Activated T-cell treated with anti-CD3 and anti-CD28 coated beads, Interleukin-2, amount 50 U/mL, for 1 hour (primary cell): ENCODE data around the gene INPP5B.

ENCODE experiments used
- DNase-seq: peaks from one replicate; pipeline ENCODE4 v3.0.0-alpha.2; 2020

INPP5B gene

DNA sequence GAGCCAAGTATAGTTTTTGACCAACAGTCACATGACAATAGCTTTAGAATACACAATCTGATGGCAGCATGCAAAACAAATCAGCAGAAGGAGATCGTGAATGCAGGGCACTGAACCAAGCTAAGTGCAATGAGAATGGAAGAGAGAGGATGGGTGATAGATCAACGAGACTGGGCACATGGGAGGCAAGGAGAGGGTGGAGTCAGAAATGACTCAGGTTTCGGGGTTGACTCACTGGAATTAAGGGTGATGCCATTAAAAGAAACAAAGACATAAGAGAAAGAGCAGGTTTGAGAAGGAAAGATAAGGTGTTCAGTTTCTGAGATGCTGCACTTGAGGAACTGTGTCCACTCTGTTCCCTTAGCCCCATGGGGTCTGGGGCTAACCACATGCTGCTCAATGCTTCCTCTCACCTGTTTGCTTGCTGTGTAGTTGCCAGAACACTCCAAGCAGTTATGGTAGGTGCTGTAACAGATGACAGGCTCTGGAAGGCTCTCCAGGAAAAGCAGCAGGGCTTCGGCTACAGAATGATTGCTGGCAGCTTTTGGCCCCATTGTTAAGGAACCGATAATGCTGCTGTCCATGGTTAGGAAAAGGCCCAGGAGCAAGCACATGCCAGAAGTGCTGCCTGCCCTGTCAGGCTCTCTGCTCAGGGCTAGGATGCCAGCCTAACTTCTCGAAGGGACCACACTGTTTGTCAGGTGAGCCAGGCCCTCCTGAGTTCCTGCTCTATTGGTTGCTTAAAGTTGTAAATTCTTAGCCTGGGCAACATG, 81.3 kb downstream of the INPP5B start:
- no peak for DNase-seq

DNA sequence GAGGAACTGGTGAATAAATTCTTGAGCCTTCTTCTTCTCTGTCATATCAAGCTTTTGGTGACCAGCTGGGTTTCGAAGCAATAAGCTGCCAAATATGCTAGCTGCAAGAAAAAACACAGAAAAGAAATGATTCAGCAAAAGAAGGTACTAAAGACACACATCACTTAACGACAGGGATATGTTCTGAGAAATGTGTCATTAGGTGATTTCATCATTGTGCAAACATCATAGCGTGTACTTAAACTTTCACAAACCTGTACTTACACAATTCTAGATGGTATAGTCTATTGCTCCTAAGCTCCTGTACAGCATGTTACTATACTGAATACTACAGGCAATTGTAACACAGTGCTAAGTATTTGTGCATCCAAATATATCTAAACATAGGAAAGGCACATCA, 84.5 kb downstream of the INPP5B start:
- no peak for DNase-seq

DNA sequence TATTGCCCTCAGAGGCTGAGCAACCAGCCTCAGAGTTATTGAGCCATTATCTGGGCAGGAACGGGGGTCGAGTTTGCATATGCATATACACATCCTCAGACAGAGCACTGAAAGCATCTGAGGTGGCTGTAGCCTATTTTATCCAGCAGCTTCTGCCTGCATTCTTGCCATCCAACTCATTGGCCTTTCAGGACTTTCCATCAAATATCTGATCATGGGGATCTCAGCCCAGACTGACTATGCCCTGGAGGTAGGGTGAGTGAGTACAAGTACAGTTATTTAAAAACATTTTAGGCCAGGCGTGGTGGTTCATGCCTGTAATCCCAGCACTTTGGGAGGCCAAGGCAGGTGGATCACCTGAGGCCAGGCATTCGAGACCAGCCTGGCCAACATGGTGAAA, 85.7 kb downstream of the INPP5B start:
- no peak for DNase-seq

DNA sequence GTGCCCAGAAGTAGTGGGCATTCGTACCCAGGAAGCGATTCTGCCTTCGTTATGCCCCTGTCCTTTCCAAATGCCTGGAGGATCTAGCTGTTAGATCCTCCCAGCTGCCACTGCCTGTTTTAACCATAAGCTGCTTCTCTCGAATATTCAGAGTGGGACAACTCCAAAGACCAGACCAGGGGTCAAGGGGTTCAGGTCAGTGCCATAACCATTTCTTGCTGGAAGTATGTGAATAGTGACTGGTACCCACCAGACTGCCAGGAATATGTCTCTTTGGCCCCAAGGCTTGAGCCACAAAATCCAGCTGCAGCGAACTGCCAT, 86.5 kb downstream of the INPP5B start:
- DNase-seq = no peak

DNA sequence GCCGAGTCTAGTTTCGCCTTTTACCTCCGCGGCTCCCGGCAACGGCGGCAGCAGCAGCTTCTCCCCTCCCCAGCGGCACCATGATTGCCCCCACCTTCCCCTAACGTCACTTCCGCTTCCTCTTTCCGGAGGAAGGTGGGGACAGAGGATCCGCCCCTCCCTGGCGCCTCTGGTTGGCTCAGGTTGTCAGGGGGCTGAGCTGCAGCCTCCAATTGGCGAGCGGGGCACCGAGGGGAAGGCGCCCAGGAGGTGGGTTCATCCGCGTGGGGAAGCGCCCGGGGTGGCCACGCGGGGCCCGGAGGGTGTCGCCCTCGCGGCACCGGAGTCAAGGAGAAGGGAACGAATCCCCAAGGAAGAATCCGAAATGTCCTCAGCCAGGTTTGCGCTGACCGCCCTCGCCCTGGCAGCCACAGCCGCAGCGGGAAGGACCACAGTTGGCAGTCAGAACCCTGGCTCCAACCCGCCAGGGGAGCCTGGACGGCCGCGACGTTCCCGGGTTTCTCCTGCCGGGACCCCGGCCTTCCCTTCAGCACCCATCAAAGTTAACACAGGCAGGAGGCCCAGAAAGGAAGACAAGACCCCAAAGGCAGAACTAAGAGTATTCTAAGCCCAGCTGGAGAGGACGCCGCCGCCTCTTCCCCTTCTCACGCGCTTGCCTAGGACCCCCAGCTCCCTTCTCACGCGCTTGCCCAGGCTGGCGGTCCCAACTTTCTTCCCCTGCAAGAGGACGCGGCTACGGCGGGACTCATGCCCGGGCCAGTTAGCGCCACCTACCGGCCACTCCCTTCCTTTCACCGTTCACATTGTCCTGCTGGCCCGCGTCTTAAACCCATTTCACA, 87.1 kb downstream of the INPP5B start, which contains the start of gene MTF1:
Gene MTF1 (minus strand): TSS at position 86 of the 839 bp plus-strand sequence. CDS start 1,934 bp downstream, outside the sequence.
- peak; percentile 93 for DNase-seq

DNA sequence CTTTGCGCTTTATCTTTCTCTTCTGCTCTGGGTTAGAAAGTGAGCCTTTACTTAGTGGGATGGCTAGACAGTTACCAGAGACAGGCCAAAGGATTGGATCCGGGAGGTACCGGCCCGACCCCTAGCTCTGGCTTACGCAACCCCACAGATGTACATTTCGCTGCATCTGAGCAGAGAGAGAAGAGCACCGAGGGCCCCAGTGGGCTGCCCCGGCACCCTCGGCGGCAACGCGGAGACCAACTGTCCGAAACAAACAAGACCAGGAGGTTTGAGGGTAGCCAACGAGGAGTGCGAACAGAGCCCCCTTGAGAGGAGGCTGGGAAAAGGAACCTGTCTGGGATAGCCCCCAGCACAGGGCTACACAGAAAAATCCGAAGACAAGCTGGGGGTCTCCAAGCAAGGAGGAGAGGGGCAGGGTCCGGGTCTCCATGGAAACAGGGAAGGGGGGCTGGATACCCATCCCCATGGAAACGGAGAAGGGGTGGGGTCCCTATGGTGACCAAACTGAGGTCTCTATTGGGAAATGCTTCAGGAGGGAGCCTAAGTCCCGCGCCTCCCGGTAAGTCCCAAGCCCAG, 87.8 kb downstream of the INPP5B start:
- DNase-seq = no peak

DNA sequence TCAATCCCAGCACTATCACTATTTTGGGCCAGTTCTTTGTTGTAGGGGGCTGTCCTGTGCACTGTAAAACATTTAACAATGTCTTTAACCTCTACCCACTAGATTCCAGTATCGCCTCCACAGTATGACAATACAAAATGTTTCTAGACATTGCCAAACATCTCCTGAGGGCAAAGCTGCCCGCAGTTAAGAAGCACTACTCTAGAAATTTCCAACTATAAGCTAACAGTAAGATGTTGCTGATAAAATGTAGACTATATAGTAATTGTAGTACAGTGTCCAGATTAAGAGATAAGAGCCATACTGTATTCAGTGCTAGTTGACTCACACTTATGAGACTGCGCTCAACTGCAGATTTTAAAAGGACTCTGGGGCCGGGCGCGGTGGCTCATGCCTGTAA, 92.4 kb downstream of the INPP5B start:
- no peak for DNase-seq

DNA sequence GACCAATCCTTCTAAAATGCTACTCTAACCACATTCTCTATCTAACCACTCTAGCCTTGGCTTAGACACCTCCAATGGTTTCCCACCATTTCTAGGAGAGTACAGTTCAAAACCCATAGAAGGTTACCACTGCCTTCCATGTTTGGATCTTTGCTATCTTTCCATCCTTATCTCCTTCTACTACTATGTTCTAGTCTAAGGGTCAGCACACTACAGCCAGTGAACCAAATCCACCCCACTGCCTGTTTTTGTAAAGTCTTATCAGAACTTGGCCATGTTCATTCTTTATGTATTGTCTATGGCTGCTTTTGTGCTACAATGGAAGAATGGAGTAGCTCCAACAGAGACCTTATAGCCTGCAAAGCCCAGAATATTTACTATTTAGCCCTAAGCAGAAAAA, 93.7 kb downstream of the INPP5B start:
- DNase-seq = no peak

DNA sequence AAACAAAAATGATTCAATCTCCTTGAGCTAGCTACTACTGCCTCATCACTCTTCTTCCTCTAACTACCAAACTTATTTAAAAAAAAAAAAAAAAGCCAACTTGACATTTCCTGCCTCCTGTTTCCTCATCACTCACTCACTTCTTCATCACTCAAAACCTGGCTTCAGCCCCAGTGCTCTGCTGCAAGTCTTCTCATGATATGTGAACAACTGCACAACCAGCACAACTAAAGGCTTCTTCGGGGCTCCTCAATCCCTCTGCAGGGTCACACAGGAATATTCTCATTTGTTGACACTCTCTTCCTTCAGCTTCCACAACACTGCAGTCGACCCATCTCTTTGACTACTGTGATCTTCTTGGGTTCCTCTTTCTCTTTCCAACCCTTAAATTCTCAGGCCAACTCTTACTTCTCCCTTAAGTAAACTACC, 95.1 kb downstream of the INPP5B start:
- no peak for DNase-seq

DNA sequence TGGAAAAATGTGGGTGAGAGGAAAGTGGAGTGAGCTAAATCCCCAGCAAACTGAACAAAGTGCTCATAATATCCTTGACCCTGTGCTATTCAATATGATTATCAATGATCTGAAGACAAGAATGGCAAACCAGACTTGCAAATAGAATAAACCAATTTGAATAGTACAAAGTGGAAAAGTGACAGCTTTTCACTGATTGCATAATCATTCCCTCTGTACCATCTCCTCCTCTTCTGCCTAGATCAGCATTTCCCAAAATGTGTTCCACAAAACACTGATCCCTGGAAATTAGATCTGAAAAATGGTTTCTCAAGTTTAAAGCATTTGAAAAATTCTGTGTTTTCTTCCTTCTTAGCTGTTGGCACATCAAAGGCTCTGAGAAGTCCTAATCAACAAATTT, 95.6 kb downstream of the INPP5B start:
- no peak for DNase-seq

DNA sequence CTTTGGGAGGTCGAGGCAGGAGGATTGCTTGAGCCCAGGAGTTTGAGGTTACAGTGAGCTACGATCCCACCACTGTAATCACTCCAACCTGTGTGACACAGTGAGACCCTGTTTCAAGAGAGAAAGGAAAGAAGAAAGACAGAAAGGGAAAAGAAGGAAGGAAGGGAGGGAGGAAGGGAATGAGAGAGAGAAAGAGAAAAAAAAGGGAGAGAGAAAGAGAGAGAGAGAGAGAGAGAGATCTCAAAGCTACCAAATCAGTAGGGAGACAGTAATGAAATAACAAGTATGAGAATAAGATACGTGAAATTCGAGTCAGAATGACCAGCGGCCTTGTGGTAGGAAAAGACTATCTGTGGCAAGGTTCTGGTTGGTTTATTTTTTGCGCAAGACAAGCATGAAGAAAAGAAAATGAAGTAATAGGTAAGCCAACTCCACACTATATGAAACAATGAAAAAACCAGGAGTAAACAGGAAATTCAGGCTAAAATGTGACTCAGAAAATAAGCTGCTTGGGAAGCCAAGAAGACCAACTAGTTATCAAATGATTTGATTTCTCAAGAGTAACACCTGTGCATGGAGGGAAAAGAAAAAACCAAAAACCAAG, 96.4 kb downstream of the INPP5B start:
- no peak for DNase-seq

DNA sequence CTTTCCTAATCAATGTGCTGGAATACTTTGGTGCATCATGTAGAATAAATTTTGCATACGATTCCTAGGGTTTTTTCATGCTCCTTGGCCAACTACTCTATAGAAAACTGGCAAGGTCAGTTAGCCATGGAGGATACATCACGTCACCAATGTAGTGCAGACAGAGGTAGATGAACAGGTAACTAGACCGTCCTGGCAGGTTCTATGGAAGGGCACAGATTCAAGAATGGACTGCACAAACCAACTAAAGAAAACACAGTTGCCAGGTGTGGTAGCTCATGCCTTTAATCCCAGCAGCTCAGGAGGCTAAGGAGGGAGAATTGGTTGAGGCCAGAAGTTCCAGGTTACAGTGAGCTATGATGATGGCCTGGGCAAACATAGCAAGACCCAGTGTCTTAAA, 97.4 kb downstream of the INPP5B start:
- DNase-seq = no peak

DNA sequence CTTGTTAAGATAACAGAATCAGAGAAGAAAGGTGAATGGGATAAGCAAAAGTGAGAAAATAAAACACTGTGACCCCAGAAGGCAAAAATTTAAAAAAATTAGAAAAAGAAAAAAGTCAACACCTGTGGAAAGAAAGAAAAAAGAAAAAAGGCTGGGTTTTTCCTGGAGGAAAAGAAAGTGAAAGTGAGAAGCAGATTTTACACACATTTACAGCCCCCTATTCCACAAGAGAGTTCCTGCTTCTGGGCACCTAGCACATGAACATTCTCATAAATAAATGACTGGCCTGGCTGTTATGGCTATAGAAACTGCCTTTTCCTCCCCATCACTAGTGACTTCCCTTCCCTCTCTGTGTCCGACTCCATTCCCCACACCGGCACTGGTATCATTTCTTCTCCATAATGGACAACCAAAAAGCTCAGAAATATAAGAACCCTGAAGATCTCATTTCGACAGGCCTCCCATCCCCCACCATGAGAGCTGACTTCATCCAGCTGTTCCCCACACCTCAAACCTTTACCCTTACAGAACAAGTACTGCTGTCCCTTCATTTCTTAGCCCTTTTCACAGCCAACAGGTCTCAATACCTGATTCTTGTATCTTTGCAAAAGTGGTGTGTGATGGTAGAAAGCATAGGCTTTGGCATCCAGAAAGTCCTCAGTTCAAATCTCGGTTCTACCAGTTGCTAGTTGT, 100.1 kb downstream of the INPP5B start:
- DNase-seq = no peak

DNA sequence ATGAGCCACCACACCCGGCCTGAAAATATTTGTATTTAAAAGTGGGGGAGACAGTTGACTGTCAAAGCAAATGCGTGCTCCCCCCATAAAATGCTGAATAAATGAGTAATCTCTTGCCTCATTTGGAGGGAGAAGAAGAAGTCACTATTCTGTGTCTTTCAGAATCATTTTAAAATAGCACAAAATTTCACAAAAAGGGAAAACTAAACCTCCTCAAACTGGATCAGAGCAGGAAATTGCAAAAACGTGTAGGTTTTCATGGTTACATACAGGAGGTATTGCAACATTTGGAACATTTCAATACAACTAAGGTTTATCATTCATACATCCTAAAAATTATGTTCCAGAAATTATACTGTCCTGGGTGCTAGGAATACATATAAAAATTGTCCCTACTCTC, 101.1 kb downstream of the INPP5B start:
- DNase-seq = no peak

DNA sequence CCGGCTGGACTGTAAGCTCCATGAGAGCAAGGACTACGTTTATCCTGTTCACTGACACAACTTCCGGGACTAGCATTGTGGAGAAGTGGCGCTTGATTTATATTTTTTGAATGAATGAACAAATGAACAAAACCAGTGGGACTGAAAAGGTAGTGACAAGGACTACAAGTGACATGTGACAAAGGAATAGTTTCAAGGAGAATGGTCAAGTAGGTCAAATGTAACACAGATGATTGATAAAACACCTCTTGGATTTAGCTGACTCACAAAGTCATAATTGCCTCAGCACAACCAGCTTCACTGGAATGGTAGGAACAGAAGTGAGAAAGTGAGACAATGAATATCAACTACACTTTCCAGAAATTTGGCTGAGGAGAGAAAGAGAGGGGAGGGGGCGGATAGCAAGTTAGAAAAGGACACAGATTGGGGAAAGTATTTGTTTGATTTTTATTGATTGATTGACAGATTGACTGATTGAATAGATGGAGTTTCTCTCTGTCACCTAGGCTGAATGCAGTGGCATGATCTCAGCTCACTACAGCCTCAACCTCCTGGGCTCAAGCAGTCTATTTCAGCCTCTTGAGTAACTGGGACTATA, 101.7 kb downstream of the INPP5B start:
- no peak for DNase-seq

DNA sequence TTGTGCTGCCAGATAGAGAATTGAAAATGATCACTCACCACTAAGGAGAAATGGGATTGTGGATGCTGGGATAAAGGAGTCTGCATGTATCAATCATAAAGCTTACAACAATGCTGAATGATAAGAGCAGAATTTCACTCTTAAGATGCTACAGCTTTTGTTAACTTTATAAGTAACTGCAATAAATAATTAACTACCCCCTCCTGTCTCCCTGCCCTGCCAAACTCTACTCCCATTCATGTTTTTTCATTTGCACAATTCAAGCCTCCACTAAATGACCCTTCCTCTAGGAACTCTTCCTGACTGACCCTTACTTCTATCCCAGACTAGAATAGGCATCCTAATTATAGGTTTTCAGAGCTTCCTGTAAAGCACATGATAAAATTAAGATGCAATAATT, 102.3 kb downstream of the INPP5B start:
- no peak for DNase-seq

DNA sequence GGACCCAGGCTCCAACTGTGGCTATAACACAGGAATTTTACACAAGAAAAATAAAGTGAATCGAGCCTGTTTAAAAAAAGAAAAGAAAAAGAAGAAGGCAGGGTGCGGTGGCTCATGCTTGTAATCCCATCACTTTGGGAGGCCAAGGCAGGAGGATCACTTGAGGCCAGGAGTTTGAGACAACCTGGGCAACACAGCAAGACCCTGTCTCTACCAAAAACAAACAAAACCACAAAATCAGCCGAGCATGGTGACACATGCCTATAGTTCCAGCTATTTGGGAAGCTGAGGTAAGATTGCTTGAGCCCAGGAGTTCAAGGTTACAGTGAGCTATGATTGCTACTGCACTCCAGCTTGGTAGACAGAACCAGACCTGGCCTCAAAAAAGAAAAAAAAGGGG, 105.2 kb downstream of the INPP5B start:
- DNase-seq = no peak

DNA sequence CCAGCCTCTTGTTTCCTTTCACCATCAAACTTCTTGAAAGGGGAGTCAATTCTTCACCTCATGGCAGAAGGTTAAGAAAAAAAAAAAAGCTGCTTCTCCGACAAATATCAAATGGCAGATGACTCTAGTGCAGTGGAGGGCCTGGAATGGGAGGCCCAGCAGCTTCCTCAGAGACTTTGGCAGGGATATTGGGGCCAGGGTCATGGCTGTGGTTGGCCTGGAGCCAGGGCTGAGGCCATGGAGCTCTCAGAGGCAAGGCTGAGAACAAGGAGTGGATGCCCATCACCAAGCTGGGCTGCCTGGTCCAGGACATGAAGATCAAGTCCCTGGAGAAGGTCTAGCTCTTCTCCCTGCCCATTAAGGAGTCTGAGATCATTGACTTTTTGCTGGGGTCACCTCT, 106.1 kb downstream of the INPP5B start:
- DNase-seq = no peak

DNA sequence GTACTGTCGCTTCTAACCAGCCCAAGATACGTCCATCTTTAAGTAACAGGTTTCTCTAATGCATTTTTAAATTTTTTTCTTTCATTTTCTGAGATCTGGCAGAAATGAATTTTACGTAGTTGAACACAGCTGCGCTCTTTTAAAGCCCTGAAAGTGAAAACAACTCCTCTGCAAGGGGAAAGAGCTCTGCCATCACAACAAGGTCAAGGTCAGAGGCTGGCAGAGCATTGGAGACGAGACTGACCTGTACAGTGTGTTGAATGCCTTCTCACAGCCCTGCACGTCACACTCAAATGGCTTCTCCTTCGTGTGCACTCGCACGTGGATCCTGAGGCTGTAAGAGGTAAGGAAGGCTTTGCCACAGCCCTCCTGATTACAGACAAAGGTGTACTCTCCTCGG, 107.2 kb downstream of the INPP5B start:
- DNase-seq = no peak

DNA sequence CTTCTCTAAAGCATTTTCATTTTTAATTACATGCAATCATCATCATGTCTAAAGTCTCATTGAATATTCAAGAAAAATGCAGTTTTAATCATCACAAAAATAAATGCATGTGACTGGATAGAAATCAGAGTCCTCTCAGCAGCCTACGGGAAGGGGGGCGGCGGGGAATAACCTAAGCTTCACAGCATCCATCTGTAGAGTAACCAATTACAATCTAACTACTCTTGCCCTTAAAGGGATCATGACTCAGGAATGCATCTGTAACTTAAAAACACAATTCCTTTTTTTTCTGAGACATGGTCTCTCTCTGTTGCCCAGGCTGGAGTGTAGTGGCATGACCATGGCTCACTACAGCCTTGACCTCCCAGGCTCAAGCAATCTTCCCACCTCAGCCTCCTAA, 110.1 kb downstream of the INPP5B start:
- no peak for DNase-seq

DNA sequence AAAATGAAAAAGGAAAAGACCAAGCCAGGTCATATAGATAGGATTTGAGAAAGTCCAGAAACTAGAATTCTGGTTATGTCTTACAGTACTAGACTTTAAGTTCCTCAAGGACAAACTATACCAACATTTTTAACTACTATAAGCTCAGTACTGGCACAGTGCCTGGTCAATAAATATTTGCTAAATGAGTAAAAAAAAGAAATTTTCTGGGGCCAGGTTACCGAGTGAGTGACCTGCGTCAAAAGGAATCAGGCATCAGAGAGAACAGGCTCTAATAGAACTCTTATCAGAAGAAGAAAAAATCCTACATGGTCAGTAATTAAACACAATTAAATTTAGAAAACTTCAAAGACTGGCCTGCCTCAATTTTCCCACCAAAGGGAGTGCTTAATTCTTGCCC, 115.0 kb downstream of the INPP5B start:
- no peak for DNase-seq

DNA sequence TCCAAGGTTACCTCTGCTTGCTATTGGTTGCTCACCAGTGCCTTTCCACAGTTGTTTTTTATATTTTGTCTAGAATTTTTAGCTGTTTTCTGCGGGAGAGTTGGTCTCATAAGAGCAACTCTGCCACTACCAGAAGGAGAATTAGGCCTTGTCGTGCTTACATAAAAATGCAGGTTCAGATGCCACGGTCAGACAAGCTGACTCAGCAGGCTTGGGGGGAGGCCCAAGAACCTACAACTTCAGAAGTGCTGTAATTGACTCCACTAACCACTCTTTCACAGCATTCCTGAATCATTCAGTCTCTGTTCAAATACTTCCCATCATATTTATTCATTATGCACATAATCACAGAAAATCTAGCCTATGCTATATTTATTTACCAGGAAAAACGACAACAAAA, 115.7 kb downstream of the INPP5B start:
- DNase-seq = no peak
